Fibroblast of lung (primary cell): ENCODE results near the gene PLXNA4. TPM values are rescaled to one million over a fixed set of nuclear protein-coding genes. Genes with fewer than 3 reads are reported as not detected.

Experiments
- DNase-seq, 2 donors: peaks; one replicate each; pipeline versions ENCODE4 v3.0.0 to v3.0.0-alpha.2; 2010; ENCODE audit warnings: low read depth in 2 of 2
- H2AFZ ChIP-seq: 2 replicates; pipeline ENCODE4 v1.5.1; 2012; ENCODE audit warnings: low read length, control low read depth, inconsistent platforms
- H3K27ac ChIP-seq: 2 replicates; pipeline ENCODE4 v1.5.1; 2011; ENCODE audit warnings: low read length, control low read depth; ENCODE audit not compliant: insufficient read depth
- H3K27me3 ChIP-seq: 2 replicates; pipeline ENCODE4 v1.5.1; 2011; ENCODE audit warnings: mild to moderate bottlenecking, low read length; ENCODE audit not compliant: control insufficient read depth, insufficient read depth
- H3K36me3 ChIP-seq: 2 replicates; pipeline ENCODE4 v1.5.1; 2011; ENCODE audit warnings: low read length; ENCODE audit not compliant: control insufficient read depth, insufficient read depth
- H3K4me1 ChIP-seq: 2 replicates; pipeline ENCODE4 v1.5.1; 2011; ENCODE audit warnings: low read length; ENCODE audit not compliant: control insufficient read depth, insufficient read depth; ENCODE audit errors: extremely low read depth
- H3K4me2 ChIP-seq: 2 replicates; pipeline ENCODE4 v1.5.1; 2011; ENCODE audit warnings: low read length, control low read depth; ENCODE audit not compliant: insufficient read depth; ENCODE audit errors: extremely low read depth
- H3K4me3 ChIP-seq, 4 experiments: fragments of 200-600 bp in 1 of 4; sonication (generic) in 1 of 4; replicated peaks in 1 of 4; 2 replicates each; pipeline ENCODE4 v1.5.1; 2011 to 2016; ENCODE audit warnings: low read length in 4 of 4, low read depth in 3 of 4, mild to moderate bottlenecking in 3 of 4, control low read depth in 2 of 4, inconsistent platforms in 1 of 4, mixed read lengths in 1 of 4; ENCODE audit not compliant: insufficient read depth in 1 of 4; ENCODE audit errors: control extremely low read depth in 1 of 4
- H3K79me2 ChIP-seq: 2 replicates; pipeline ENCODE4 v1.5.1; 2012; ENCODE audit warnings: mild to moderate bottlenecking, low read length, inconsistent platforms; ENCODE audit not compliant: control insufficient read depth, insufficient read depth
- H3K9ac ChIP-seq: 2 replicates; pipeline ENCODE4 v1.5.1; 2011; ENCODE audit warnings: mild to moderate bottlenecking, low read length, control low read depth; ENCODE audit not compliant: insufficient read depth
- H3K9me3 ChIP-seq: 2 replicates; pipeline ENCODE4 v1.5.1; 2012; ENCODE audit warnings: low read depth, low read length; ENCODE audit not compliant: control insufficient read depth, insufficient read depth
- H4K20me1 ChIP-seq: 2 replicates; pipeline ENCODE4 v1.5.1; 2011; ENCODE audit warnings: low read length; ENCODE audit not compliant: control insufficient read depth, insufficient read depth; ENCODE audit errors: extremely low read depth
- CTCF ChIP-seq, 2 donors: IDR thresholded peaks in 1 of 2; conservative IDR thresholded peaks in 1 of 2; 1 replicate in 1 of 2; 2 replicates in 1 of 2; pipeline ENCODE4 v1.5.1; 2011 to 2012; ENCODE audit warnings: low read length in 2 of 2, control low read depth in 1 of 2, inconsistent platforms in 1 of 2, low read depth in 1 of 2, mild to moderate bottlenecking in 1 of 2
- EZH2 ChIP-seq: IDR thresholded peaks from 2 replicates; pipeline ENCODE4 v1.5.1; 2012; ENCODE audit warnings: low read length, control low read depth, mild to moderate bottlenecking; ENCODE audit errors: missing control alignments
- polyA plus RNA-seq, 2 donors: library from polyadenylated mRNA; depleted of rRNA in 1 of 2; stranded (reverse) in 1 of 2; unstranded in 1 of 2; fragments of >200 nt; gene quantifications; 2 replicates each; pipeline ENCODE4 v1.2.1, GENCODE V29; 2011 to 2012; ENCODE audit warnings: missing spikeins in 1 of 2
- total RNA-seq: library from RNA; depleted of rRNA; stranded (reverse); fragments of >200 nt; gene quantifications from 2 replicates; pipeline ENCODE4 v1.2.1, GENCODE V29; 2014

PLXNA4 gene
- total and polyA plus RNA-seq, 2 donors (not counting 1 experiment from before 2014, with no cell fraction given): 1.2 to 1.5 TPM

DNA sequence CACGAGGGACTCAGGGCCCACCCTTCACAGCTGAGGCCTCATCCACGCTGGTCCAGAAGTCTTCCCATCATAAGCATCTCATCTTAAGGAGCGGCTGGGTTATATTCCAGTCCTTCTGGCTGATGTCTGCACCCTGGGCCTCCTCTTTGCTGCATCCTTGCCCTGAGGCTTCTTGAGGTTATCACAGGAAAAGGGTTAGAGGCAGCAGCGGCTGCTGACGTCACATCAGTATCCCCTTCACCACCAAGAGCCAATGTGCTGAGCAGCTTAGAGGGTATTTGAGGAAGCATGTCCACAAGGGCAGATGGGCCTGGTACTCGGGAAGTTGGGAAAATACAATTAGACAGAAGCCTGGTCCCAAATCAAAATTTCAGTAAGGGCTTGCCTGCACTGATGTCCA, 125.1 kb downstream of the PLXNA4 start:
- no peak overlapping the region for H3K27ac ChIP-seq
- H3K36me3 ChIP-seq: no peaks in the 10 kb centered on the region
- no peaks in the 10 kb centered on the region for H3K4me1 ChIP-seq

GRCh38 chr7:132450696-132451095, 125.6 kb downstream of the PLXNA4 start:
- Histone ChIP-seq H3K9ac (no peak overlapping the region), H3K36me3 (no peaks in the 10 kb centered on the region), H3K79me2 (no peaks in the 10 kb centered on the region), H3K9me3 (no peaks in the 10 kb centered on the region), H3K4me1 (no peaks in the 10 kb centered on the region), H4K20me1 (no peaks in the 10 kb centered on the region), H3K4me2 (no peak overlapping the region), H3K27me3 (no peaks in the 10 kb centered on the region), H3K4me3 (no peak overlapping the region), H2AFZ (no peak overlapping the region), H3K27ac (no peak overlapping the region)
- no peak for DNase-seq
- TF ChIP-seq CTCF (conservative IDR thresholded peaks at IDR 0.05 in 1 of 2, IDR thresholded peaks at IDR 0.05 in 1 of 2; ENCODE audit: low read depth in 1 of 2, low read length in 2 of 2) (no peak), EZH2 (no peak)

More for the DNA sequence above, 125.1 kb downstream of the PLXNA4 start:
- no peak overlapping the region for H3K9ac ChIP-seq
- H2AFZ ChIP-seq: no peak overlapping the region
- H4K20me1 ChIP-seq: no peaks in the 10 kb centered on the region
- H3K27me3 ChIP-seq: no peaks in the 10 kb centered on the region
- no peak overlapping the region for H3K4me3 ChIP-seq
- no peak for DNase-seq
- TF ChIP-seq CTCF (conservative IDR thresholded peaks at IDR 0.05 in 1 of 2, IDR thresholded peaks at IDR 0.05 in 1 of 2; ENCODE audit: low read depth in 1 of 2, low read length in 2 of 2) (no peak), EZH2 (no peak)
- no peak overlapping the region for H3K4me2 ChIP-seq
- H3K79me2 ChIP-seq: no peaks in the 10 kb centered on the region
- no peaks in the 10 kb centered on the region for H3K9me3 ChIP-seq

DNA sequence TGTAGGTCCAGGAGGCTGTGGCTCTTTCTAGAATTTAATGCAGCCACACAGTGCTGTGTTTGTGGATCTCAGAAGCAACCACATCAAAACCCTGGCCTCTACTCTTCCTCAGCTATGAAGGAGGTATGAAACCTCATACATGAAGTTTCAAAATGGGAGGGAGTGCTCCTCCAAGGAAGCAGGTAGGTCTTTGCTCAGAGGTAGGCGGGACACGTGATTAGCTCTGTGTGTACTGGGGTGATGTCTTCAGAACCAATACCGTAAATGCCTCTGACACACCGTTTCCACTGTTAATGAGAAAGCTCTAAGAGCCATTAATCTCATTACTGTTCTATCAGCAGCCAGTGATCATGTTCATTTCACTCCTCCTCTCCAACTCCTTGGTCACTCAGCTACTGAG, 126.1 kb downstream of the PLXNA4 start:
- Histone ChIP-seq H3K9ac (no peak overlapping the region), H3K4me1 (no peaks in the 10 kb centered on the region), H3K9me3 (no peaks in the 10 kb centered on the region), H4K20me1 (no peaks in the 10 kb centered on the region), H3K79me2 (no peaks in the 10 kb centered on the region), H3K4me3 (no peak overlapping the region), H3K27ac (no peak overlapping the region), H3K27me3 (no peaks in the 10 kb centered on the region), H3K4me2 (no peak overlapping the region), H3K36me3 (no peaks in the 10 kb centered on the region), H2AFZ (no peak overlapping the region)
- TF ChIP-seq EZH2 (no peak), CTCF (conservative IDR thresholded peaks at IDR 0.05 in 1 of 2, IDR thresholded peaks at IDR 0.05 in 1 of 2; ENCODE audit: low read depth in 1 of 2, low read length in 2 of 2) (no peak)
- no peak for DNase-seq
